AG09309 (cell line): ENCODE data around the gene TRIM5.

Experiments
- DNase-seq: peaks from one replicate; pipeline ENCODE4 v3.0.0-alpha.2; 2010; ENCODE audit warnings: low read depth
- H3K4me3 ChIP-seq: 2 replicates; pipeline ENCODE4 v1.5.1; 2011; ENCODE audit warnings: mild to moderate bottlenecking, low read depth, low read length, moderate library complexity; ENCODE audit not compliant: control insufficient read depth
- TF ChIP-seq, protein P1 (sequence below): IDR thresholded peaks from 2 replicates; pipeline ENCODE4 v1.5.1; 2011; ENCODE audit warnings: mild to moderate bottlenecking, low read depth, low read length, inconsistent platforms; ENCODE audit not compliant: insufficient read depth, control insufficient read depth; ENCODE audit errors: missing control alignments

The TRIM5 gene

DNA sequence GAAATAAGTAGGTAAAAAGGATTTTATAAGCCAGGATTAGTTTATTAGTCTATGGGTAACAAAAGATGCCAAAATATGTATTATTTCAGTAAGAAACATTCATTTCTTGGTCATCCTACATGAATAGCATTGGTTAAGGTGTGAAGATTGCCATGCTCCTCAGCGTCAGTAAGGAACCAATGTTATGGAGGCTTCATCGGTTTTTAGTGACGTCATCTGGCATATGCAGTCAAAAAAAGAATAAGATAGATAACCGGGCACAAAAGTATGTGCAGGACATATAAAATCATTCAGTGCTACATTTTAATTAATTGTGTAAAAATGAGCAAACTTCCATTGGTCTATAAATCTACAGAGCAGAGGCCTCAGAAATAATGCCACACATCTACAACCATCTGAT, 29.4 kb downstream of the TRIM5 start:
- no peak for DNase-seq
- H3K4me3 ChIP-seq, result no peak overlapping the region
- TF ChIP-seq, protein P1, sequence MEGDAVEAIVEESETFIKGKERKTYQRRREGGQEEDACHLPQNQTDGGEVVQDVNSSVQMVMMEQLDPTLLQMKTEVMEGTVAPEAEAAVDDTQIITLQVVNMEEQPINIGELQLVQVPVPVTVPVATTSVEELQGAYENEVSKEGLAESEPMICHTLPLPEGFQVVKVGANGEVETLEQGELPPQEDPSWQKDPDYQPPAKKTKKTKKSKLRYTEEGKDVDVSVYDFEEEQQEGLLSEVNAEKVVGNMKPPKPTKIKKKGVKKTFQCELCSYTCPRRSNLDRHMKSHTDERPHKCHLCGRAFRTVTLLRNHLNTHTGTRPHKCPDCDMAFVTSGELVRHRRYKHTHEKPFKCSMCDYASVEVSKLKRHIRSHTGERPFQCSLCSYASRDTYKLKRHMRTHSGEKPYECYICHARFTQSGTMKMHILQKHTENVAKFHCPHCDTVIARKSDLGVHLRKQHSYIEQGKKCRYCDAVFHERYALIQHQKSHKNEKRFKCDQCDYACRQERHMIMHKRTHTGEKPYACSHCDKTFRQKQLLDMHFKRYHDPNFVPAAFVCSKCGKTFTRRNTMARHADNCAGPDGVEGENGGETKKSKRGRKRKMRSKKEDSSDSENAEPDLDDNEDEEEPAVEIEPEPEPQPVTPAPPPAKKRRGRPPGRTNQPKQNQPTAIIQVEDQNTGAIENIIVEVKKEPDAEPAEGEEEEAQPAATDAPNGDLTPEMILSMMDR, result no peak

- TF ChIP-seq, protein P1, result no peak
- DNase-seq, result no peak
- no peak overlapping the region for H3K4me3 ChIP-seq
Observed at GRCh38 chr11:5646139-5646538, 38.7 kb downstream of the TRIM5 start.

GRCh38 chr11:5643585-5643984, 41.3 kb downstream of the TRIM5 start:
- DNase-seq, result no peak
- no peak overlapping the region for H3K4me3 ChIP-seq
- TF ChIP-seq, protein P1, result no peak

DNA sequence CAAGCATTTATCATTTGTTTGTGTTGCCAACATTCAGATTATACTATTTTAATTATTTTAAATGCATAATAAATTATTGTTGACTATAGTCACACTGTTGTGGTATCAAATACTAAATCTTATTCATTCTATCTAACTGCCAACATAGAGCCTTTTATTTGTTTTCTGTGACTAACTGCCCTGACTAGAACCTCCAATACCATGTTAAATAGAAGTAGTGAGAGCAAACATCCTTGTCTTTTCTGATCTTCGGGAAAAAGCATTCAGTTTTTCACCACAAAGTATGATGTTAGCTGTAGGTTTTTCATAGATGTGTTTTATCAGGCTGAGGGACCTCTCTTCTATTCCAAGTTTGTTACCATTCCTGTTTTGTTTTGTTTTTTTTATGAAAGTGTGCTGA, 44.9 kb downstream of the TRIM5 start:
- no peak for DNase-seq
- TF ChIP-seq, protein P1, result no peak
- no peak overlapping the region for H3K4me3 ChIP-seq

- no peak overlapping the region for H3K4me3 ChIP-seq
- DNase-seq, result no peak
- TF ChIP-seq, protein P1, result no peak
Observed at GRCh38 chr11:5631969-5632635, 52.8 kb downstream of the TRIM5 start.

- DNase-seq, result no peak
- no peak overlapping the region for H3K4me3 ChIP-seq
- TF ChIP-seq, protein P1, result no peak
Observed at GRCh38 chr11:5631417-5631816, 53.5 kb downstream of the TRIM5 start.
